Mammary epithelial cell (primary cell): ENCODE results near the gene DNAH3.

Experiments used
- EZH2 ChIP-seq: IDR thresholded peaks from 2 replicates; pipeline ENCODE4 v1.6.1; 2012; ENCODE audit warnings: low read length, inconsistent platforms, borderline replicate concordance
- TF ChIP-seq, protein P1 (sequence below), 2 donors: IDR thresholded peaks in 1 of 2; conservative IDR thresholded peaks in 1 of 2; 2 replicates each; pipeline ENCODE4 v1.5.1; 2011 to 2012; ENCODE audit warnings: inconsistent platforms in 2 of 2, low read length in 2 of 2, mild to moderate bottlenecking in 2 of 2, control low read depth in 1 of 2, low read depth in 1 of 2; ENCODE audit not compliant: insufficient read depth in 1 of 2; ENCODE audit errors: extremely low read depth in 1 of 2

DNA sequence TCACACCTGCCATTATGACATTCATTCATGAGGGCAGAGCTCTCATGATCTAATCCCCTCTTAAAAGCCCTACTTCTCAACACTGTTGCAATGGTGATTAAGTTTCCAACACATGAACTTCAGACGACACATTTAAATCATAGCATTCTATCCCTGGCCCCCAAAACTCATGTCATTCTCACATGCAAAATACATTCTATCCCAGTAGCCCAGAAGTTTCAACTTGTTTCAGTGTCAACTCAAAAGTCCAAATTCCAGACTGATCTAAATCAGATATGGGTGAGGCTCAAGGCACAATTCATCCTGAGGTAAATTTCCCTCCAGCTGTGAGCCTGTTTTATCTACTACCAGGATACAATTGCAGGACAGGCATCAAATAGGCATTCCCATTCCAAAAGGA, 224.9 kb downstream of the DNAH3 start:
- TF ChIP-seq, protein P1, sequence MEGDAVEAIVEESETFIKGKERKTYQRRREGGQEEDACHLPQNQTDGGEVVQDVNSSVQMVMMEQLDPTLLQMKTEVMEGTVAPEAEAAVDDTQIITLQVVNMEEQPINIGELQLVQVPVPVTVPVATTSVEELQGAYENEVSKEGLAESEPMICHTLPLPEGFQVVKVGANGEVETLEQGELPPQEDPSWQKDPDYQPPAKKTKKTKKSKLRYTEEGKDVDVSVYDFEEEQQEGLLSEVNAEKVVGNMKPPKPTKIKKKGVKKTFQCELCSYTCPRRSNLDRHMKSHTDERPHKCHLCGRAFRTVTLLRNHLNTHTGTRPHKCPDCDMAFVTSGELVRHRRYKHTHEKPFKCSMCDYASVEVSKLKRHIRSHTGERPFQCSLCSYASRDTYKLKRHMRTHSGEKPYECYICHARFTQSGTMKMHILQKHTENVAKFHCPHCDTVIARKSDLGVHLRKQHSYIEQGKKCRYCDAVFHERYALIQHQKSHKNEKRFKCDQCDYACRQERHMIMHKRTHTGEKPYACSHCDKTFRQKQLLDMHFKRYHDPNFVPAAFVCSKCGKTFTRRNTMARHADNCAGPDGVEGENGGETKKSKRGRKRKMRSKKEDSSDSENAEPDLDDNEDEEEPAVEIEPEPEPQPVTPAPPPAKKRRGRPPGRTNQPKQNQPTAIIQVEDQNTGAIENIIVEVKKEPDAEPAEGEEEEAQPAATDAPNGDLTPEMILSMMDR (conservative IDR thresholded peaks at IDR 0.05 in 1 of 2, IDR thresholded peaks at IDR 0.05 in 1 of 2; ENCODE audit: extremely low read depth in 1 of 2, insufficient read depth in 1 of 2, low read depth in 1 of 2, low read length in 2 of 2): no peak
- TF ChIP-seq EZH2: no peak
